WTC11 (cell line): ENCODE data around the gene CCK. TPM values are rescaled to one million over a fixed set of nuclear protein-coding genes. Genes with fewer than 3 reads are reported as not detected.

Experiments
- ATAC-seq: fragments of 200-7000 bp; cut with Tn5 transposase; 2 replicates; pipeline ENCODE4 v1.10.0; 2021; ENCODE audit warnings: mild to moderate bottlenecking, moderate library complexity
- CTCF ChIA-PET: fragments of 300-600 bp; sonication (Branson Sonifier 250); formaldehyde crosslinking; loops from one replicate; lab custom pipeline; 2021; ENCODE audit warnings: antibody characterized with exemption; lab: Charles Lee
- POLR2A ChIA-PET: fragments of 350-600 bp; sonication (Branson Sonifier 250); formaldehyde crosslinking; loops from one replicate; lab custom pipeline; 2021; ENCODE audit warnings: antibody characterized with exemption; lab: Charles Lee
- DNase-seq: peaks from one replicate; pipeline ENCODE4 v3.0.0; 2021; ENCODE audit warnings: low spot score
- H3K27ac Mint-ChIP-seq: 2 replicates; pipeline ENCODE4 v1.8.0; 2021; ENCODE audit warnings: mixed read lengths
- H3K27me3 Mint-ChIP-seq: 2 replicates; pipeline ENCODE4 v1.8.0; 2021; ENCODE audit warnings: low read depth, mild to moderate bottlenecking, moderate library complexity, mixed read lengths
- H3K36me3 Mint-ChIP-seq: 2 replicates; pipeline ENCODE4 v1.8.0; 2021; ENCODE audit warnings: mixed read lengths
- H3K4me1 Mint-ChIP-seq: 2 replicates; pipeline ENCODE4 v1.8.0; 2022; ENCODE audit warnings: mixed read lengths
- H3K4me3 Mint-ChIP-seq: 2 replicates; pipeline ENCODE4 v1.8.0; 2021; ENCODE audit warnings: mild to moderate bottlenecking, moderate library complexity, mixed read lengths
- H3K9me3 Mint-ChIP-seq: 2 replicates; pipeline ENCODE4 v1.8.0; 2021; ENCODE audit warnings: mixed read lengths
- FOXP1 ChIP-seq: sonication (generic); formaldehyde crosslinking; IDR thresholded peaks from 2 replicates; pipeline ENCODE4 v1.8.0; 2022; ENCODE audit warnings: missing genetic modification reagents, mild to moderate bottlenecking, moderate library complexity, borderline replicate concordance
- HMGA2 ChIP-seq: fragments of 250-450 bp; sonication (Bioruptor Pico); IDR thresholded peaks from 2 replicates; pipeline ENCODE4 v1.4.0; 2021; ENCODE audit warnings: mild to moderate bottlenecking, moderate library complexity
- NFE2L1 ChIP-seq: sonication (generic); formaldehyde crosslinking; IDR thresholded peaks from 2 replicates; pipeline ENCODE4 v1.8.1; 2023; ENCODE audit warnings: missing genetic modification reagents
- ZNF121 ChIP-seq: sonication (generic); formaldehyde crosslinking; IDR thresholded peaks from 2 replicates; pipeline ENCODE4 v1.8.0; 2023; ENCODE audit warnings: missing genetic modification reagents
- ZNF396 ChIP-seq: fragments of 250-450 bp; sonication (Bioruptor Pico); IDR thresholded peaks from 2 replicates; pipeline ENCODE4 v1.8.0; 2021; ENCODE audit warnings: mild to moderate bottlenecking, moderate library complexity, borderline replicate concordance
- ZNF671 ChIP-seq: fragments of 250-450 bp; sonication (Bioruptor Pico); IDR thresholded peaks from 2 replicates; pipeline ENCODE4 v1.8.0; 2021; ENCODE audit warnings: mild to moderate bottlenecking
- total RNA-seq: library from RNA; stranded (reverse); gene quantifications from 3 replicates; pipeline ENCODE4 v1.2.3, GENCODE V29; 2021
- TF ChIP-seq, protein P1 (sequence below): sonication (generic); formaldehyde crosslinking; IDR thresholded peaks from 2 replicates; pipeline ENCODE4 v1.8.0; 2022; ENCODE audit warnings: mild to moderate bottlenecking, missing genetic modification reagents
- TF ChIP-seq, protein P2 (sequence below): sonication (generic); formaldehyde crosslinking; IDR thresholded peaks from 2 replicates; pipeline ENCODE4 v1.8.1; 2023; ENCODE audit warnings: mild to moderate bottlenecking, missing genetic modification reagents, moderate library complexity
- TF ChIP-seq, protein P3 (sequence below): sonication (generic); formaldehyde crosslinking; IDR thresholded peaks from 2 replicates; pipeline ENCODE4 v1.8.0; 2023; ENCODE audit warnings: missing genetic modification reagents

The CCK gene
- total RNA-seq, 1 experiment from 2014 or later = 0.50 TPM

DNA sequence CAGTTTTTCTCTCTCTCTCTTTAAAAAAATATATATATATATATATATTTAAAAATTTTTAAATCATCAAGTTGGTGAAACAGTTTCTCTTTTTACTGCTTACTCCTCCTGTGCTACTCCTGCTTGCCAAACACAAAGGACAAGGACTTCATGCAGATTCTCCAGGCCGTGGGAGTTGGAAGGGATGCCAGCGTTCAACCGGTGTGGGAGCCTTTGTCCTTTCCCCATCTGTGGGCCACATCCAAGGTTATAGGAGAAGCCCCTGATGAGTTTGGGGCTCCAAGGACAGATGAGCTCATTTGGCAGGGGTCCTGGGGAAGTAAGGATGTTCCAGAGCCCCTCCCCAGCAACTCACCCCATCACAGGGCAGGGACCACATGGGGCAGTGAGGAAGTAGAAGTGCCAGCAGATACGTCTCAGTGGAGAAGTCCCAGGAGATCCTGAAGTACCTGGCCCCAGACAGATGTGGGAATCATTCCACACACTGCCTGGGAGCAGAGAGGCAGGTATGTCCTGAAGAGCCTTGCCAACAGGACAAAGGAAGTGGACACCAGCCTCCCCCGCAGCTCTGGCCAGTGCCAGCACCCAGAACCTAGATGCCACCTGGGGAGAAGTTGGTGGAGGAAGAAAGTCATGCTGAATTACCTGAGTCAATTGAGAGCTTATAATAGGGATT is 36.6 kb downstream of the CCK start:
- no peak for DNase-seq
- POLR2A ChIA-PET = no interaction called here
- H3K9me3 Mint-ChIP-seq = peaks cover 8% of the 10 kb centered on the region

DNA sequence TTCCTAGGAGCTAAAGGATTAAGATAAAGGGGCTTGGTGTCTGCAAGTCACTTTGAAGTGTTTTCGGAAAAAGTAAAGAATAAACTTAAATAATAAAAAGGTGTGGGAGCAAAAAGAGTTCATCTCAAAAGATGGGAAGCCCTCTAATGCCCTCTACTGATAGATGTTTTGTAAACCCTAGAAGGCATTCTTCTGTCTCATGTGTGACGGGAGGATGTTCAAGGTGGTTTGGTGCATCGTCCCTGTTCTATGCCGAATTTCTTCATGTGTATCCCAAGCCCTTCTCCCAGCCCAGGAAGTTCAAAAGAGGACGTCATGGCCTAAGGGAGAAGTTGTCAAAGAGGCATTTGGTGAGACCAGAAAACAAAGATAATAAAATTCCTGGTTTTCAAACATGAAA is 37.2 kb downstream of the CCK start:
- H3K36me3 Mint-ChIP-seq = peaks cover 16% of the 10 kb centered on the region

More for the DNA sequence above, 36.6 kb downstream of the CCK start:
- Mint-ChIP-seq H3K4me1 (peaks cover 2% of the 10 kb centered on the region), H3K4me3 (no peak overlapping the region), H3K36me3 (peaks cover 10% of the 10 kb centered on the region), H3K27ac (no peak overlapping the region)
- peak; percentile 26 for ATAC-seq
- CTCF ChIA-PET = interaction anchor here (0.6 to 2.6 kb wide), 43 partner anchors 10 to 885 kb away, joined by 3 to 53 read pairs (median 4); partner anchors contain the start of genes NKTR and VIPR1
- TF ChIP-seq ZNF396 (CRISPR knock-in tag) = 0 out of 2 replicates have a peak, but pooled peaks have one; percentile 27
- TF ChIP-seq, protein P1, sequence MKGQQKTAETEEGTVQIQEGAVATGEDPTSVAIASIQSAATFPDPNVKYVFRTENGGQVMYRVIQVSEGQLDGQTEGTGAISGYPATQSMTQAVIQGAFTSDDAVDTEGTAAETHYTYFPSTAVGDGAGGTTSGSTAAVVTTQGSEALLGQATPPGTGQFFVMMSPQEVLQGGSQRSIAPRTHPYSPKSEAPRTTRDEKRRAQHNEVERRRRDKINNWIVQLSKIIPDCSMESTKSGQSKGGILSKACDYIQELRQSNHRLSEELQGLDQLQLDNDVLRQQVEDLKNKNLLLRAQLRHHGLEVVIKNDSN = no peak
- TF ChIP-seq, all 79 proteins: peak for 1
- H3K27me3 Mint-ChIP-seq = no peaks in the 10 kb centered on the region; the same call in 1 of the 2 replicates

DNA sequence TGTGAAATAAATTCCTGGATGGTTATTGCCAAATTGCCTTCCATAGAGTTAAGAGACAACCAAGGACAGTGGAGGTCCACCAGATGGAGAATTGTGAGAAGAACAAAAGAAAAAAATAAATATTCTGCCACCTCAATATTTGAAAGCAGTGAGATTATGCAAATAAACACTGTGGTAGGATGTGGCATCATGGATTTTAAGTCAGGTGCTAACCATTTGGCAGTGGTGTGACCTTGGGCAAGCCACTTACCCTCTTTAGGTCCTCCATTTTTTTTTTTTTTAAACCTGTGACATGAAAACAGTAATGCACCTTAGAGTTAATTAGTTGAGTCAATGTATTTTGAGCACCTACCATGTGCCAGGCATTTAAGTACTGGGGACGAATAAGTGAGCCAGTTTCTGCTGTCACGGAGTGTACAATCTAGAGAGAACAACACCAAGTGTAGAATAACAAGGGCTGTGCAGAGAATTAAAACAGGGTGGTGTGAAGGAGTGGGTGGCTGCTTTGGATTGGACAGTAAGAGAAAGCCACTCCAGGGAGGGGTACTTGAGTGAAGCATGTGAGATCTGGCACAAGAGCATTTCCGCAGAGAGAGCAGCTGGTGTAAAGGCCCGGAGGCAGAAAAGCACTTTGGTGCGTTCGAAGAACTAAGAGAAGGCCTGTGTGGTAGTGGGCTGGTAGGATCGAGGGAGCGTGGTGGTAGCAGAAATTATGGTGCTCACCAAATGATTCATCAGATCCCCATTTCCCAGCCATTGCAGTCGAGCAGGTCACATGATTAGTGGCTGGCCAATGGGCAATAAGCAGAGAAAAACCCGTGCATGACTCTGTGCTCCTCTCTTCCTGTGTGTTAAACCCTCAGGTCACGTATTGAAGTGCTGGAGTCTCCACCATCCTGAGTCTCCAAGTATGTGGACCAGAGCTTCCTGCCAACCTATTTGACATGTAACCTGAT is 39.2 kb downstream of the CCK start:
- Mint-ChIP-seq H3K36me3 (peaks cover 24% of the 10 kb centered on the region), H3K4me3 (no peak overlapping the region), H3K27ac (0 out of 2 replicates have a peak overlapping the region, but pooled peaks have one; percentile 28), H3K9me3 (peaks cover 5% of the 10 kb centered on the region; the same call in 1 of the 2 replicates), H3K4me1 (peaks cover 2% of the 10 kb centered on the region), H3K27me3 (no peaks in the 10 kb centered on the region)
- ChIA-PET CTCF (no interaction called here), POLR2A (no interaction called here)
- DNase-seq (no peak), ATAC-seq (no peak; the same call in 1 of the 2 replicates)
- TF ChIP-seq, protein P2, sequence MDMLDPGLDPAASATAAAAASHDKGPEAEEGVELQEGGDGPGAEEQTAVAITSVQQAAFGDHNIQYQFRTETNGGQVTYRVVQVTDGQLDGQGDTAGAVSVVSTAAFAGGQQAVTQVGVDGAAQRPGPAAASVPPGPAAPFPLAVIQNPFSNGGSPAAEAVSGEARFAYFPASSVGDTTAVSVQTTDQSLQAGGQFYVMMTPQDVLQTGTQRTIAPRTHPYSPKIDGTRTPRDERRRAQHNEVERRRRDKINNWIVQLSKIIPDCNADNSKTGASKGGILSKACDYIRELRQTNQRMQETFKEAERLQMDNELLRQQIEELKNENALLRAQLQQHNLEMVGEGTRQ (CRISPR knock-in tag) = peak; percentile 72
- TF ChIP-seq NFE2L1 = no peak
- TF ChIP-seq, protein P1 = peak; percentile 37; the same call in 1 of the 2 replicates

More for the DNA sequence above, 37.2 kb downstream of the CCK start:
- TF ChIP-seq ZNF671 (CRISPR knock-in tag) (no peak), FOXP1 (CRISPR knock-in tag) (no peak)
- TF ChIP-seq, protein P3, sequence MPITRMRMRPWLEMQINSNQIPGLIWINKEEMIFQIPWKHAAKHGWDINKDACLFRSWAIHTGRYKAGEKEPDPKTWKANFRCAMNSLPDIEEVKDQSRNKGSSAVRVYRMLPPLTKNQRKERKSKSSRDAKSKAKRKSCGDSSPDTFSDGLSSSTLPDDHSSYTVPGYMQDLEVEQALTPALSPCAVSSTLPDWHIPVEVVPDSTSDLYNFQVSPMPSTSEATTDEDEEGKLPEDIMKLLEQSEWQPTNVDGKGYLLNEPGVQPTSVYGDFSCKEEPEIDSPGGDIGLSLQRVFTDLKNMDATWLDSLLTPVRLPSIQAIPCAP = no peak
- ATAC-seq (peak; percentile 33; the same call in 1 of the 2 replicates), DNase-seq (no peak)
- Mint-ChIP-seq H3K27me3 (no peaks in the 10 kb centered on the region; the same call in 1 of the 2 replicates), H3K27ac (no peak overlapping the region), H3K9me3 (peaks cover 5% of the 10 kb centered on the region; the same call in 1 of the 2 replicates), H3K4me1 (peaks cover 2% of the 10 kb centered on the region), H3K4me3 (no peak overlapping the region)
- POLR2A ChIA-PET = no interaction called here
- CTCF ChIA-PET = interaction anchor here (0.9 to 2.4 kb wide), 14 partner anchors 9 to 527 kb away, joined by 3 to 53 read pairs (median 15); partner anchors contain the start of gene VIPR1

DNA sequence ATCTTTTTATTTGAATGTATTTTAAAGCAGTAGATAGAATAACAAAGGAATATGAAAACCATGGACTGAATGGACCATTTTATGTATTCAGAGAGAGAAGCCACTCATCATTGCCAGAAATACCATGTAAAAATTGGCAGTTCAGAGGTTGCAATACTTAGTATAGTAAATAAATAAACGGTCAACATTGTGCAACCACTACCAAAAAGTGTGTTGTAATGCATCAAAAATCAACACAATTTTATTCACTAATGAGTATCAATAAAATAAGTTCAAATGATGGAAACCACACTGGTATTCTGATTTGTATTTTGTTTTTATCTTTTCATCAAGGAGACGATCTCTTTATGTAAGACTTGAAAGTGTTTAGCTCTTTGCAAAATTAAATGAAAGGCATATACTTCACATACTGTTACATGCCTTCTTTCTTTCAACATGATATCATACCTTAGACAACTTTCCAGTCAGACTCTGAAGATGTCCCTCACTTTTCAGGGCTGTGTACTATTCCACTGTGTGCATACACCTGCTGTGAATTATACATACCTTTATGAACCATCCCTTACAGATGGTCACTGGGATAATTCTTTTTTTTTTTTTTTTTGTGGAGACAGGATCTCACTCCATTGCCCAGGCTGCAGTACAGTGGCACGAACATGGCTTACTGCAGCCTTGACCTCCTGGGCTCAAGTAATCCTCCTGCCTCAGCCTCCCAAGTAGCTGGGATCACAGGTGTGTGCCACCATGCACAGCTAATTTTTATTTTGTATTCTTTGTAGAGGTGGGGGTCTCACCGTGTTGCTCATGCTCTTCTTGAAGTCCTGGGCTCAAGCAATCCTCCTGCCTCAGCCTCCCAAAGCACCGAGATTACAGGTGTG is 40.3 kb downstream of the CCK start:
- Mint-ChIP-seq H3K36me3 (peaks cover 24% of the 10 kb centered on the region), H3K4me1 (peaks cover 2% of the 10 kb centered on the region), H3K4me3 (no peak overlapping the region), H3K27me3 (no peaks in the 10 kb centered on the region)
- CTCF ChIA-PET = no interaction called here
- POLR2A ChIA-PET = no interaction called here
- no peak for DNase-seq
- no peak for TF ChIP-seq HMGA2
- TF ChIP-seq ZNF121 (CRISPR knock-in tag) = peak; percentile 76
- TF ChIP-seq, all 79 proteins: peak for 1
- Mint-ChIP-seq H3K9me3 (peaks cover 5% of the 10 kb centered on the region; the same call in 1 of the 2 replicates), H3K27ac (no peak overlapping the region)
- no peak for ATAC-seq
